Urothelium cell line (cell line): Measurements from ENCODE around the gene TRERF1.
A peak's percentile ranks its signal among the peaks of the same experiment; 100 is the strongest.

Source experiments
- DNase-seq: peaks from one replicate; pipeline ENCODE4 v3.0.0; 2011; ENCODE audit warnings: low spot score, mixed read lengths
- FAIRE-seq: peaks from 2 replicates; lab custom pipeline; 2011; peaks lifted over from hg19 to GRCh38; lab: Jason Lieb, UNC

TRERF1 gene

DNA sequence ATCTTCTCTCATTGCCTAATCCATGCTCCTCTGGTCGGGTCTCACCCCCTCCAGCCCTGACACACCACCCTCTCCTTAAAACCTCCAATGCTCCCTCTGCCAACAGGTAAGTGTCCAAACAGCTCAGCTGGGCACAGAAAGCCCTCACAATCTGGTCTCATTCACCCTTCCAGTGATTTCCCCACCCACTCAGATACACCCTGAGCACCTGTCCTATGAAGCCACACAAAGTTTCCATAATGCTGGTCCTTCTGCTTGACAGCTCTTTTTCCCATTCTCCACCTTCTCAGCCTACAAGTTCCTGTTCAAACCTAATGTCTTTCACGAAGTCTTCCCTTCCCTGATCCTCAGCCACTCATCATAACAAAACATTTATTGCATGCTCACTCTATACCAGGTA lies 164.0 kb downstream of the TRERF1 start:
- FAIRE-seq (no peak), DNase-seq (no peak)

DNA sequence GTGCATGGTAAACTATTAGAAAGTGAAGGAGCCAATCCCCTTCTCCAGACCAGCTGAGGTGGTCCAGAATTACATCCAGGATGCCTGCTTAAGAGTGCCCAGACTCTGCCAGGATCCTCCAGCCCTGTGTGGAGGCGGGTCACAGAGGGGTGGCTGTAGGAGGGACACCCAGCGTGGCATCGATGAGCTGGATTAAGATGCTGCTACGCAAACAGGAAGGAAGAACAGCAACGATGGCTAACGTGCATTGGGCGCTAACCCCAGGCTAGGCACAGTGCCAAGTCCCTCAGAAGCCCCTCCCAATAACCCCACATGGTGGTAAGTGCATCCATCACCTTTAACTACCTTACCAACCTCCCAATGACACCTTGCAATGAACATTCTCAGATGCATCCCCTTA lies 170.2 kb downstream of the TRERF1 start:
- FAIRE-seq: no peak
- DNase-seq: no peak

DNA sequence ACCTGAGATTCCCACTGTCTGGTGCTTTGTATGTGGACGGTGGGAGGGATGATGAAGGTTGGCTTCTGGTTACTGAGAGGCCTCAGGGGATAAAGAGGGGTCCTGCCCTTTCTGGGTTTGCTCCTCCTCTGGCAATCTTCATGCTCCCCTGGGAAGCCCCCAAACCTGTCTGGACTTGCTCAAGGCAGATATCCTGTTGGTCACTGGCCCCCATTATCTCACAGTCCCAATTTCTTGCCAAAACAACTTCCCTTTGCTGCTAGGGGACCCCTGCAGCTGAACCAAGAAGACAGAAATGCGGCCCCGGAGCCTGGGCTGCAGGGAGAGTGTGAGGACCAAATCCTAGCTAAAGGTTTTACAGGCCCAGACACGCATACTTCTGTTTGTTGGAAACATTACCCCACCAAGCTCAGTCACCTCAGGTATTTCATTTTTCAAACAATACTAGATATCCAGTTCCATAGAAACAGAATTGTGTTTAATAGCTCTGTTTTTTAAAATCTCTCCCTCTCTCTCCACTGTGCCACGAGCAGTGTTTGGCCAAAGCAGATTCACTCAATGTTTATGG lies 170.7 kb downstream of the TRERF1 start:
- DNase-seq (no peak), FAIRE-seq (no peak)

- DNase-seq (peak; percentile 21), FAIRE-seq (no peak)
Observed at GRCh38 chr6:42279966-42280629, 171.6 kb downstream of the TRERF1 start.

- DNase-seq (peak; percentile 44), FAIRE-seq (no peak)
Observed at GRCh38 chr6:42279144-42279781, 172.5 kb downstream of the TRERF1 start.

DNA sequence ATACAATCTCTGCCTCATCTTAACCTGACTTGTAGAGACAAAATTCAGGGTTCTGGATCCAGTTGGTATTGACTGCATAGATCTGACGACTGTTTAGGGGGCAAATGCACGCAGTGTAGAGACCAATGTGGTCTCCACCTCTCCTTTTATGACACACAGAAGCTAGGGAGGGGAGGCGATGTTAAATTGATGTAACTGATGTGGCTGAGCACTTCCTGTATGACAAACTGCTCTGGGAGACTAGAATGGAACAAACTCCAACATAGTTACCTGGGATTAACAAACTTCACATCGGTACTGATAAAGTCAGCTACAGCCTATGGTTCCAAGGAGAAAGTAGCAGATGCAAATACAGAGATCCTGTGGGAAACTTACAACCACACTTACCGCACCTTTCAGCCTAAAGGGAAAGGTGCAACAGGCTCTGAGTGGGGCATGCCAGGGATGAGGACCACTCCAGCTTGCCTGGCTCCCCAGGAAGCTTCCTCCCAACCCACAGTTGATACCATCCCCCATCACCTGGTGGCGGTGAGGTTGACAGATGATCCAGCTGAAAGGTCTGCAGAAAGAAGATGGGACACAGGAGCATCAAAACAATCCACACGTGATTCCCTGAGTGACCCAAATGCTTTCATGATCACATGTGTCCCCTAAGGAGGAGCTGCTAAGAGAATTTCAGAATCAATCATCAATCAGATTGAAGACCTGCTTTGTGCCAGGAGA lies 173.4 kb downstream of the TRERF1 start:
- FAIRE-seq: no peak
- no peak for DNase-seq

DNA sequence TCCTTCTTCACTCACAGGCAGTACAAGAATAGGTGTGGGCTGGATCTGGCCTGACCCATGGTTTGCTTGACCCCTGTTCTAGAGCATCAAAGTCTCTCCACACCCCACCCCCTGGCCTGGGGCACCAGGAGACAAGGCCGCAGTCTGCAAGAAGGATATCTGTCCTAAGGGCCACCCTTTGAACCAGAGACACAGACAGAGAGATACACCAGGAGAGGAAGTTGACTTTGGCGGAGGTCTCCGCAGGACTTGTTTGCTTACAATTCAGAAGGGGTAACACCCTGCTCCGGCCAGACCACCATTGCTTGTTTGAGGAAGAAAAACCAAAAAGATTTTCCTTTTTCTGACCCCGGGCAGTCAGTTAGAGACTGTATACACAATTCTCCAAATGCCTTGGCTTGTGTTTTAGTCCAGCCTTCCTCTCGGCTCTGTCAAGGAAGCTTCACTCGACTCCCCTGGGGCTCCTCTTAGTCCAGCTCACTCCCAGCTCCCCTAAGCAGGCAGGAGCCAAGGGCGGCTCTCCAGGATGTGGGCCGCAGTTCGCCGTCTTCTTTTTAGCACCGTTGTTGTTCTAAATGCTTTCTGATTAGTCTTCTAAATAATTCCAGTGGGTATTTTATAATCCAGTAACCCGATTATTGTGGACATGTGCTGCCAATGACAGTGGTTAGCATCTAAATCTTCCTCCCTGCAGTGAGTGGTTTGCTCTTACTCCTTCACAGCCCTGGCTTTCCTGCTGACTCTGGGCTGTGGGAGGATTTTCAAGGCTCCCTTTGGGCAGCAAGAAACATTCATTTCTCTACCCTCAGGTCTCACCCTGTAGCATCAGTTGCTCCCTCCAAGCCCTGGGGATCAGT lies 175.5 kb downstream of the TRERF1 start:
- no peak for DNase-seq
- no peak for FAIRE-seq

DNA sequence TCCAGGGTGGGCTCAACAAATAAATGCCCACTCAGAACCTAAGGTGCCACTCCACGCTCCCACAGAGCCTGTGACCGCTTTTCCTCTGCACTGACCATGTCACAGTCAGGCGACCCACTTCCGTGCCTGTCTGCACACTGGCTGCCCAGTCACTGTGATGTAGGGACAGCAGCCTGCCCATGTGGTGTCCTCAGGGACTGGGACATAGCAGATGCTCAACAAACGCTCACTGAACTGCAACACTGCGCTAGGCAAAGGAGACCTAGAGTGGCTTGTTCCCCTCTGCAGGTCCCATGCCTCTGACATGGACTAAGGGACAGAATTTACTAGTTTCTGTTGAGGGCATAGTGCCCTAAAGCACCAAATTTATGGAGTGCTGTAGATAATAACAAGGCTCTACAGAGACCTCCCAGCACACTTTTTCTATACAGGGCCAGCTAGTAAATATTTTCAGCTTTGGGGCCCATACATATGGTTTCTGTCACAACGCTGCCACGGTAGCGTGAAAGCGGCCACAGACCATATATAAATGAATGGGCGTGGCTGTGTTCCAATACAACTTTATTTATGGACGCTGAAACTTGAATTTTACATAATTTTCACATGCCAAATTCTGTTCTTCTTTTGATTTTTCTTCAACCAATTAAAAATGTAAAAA lies 176.2 kb downstream of the TRERF1 start:
- DNase-seq (no peak), FAIRE-seq (no peak)

DNA sequence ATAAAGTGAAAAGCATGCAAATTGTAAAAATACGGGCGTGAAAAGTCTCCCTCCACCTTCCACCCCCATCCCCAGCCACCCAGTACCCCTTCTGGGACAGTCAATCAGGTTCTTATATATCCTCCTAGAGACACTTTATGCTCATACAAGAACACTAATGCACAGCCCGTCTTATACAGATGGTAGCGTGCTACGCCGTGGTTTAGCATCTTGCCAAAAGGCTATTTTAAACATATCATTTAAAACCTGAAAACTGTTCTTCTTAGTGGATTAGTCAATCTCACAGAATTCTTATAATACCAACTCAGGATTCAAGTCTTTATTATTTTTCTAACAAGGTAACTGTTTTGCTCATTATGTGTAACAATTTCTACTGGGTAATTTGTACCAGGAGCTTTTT lies 176.8 kb downstream of the TRERF1 start:
- FAIRE-seq (no peak), DNase-seq (no peak)

DNA sequence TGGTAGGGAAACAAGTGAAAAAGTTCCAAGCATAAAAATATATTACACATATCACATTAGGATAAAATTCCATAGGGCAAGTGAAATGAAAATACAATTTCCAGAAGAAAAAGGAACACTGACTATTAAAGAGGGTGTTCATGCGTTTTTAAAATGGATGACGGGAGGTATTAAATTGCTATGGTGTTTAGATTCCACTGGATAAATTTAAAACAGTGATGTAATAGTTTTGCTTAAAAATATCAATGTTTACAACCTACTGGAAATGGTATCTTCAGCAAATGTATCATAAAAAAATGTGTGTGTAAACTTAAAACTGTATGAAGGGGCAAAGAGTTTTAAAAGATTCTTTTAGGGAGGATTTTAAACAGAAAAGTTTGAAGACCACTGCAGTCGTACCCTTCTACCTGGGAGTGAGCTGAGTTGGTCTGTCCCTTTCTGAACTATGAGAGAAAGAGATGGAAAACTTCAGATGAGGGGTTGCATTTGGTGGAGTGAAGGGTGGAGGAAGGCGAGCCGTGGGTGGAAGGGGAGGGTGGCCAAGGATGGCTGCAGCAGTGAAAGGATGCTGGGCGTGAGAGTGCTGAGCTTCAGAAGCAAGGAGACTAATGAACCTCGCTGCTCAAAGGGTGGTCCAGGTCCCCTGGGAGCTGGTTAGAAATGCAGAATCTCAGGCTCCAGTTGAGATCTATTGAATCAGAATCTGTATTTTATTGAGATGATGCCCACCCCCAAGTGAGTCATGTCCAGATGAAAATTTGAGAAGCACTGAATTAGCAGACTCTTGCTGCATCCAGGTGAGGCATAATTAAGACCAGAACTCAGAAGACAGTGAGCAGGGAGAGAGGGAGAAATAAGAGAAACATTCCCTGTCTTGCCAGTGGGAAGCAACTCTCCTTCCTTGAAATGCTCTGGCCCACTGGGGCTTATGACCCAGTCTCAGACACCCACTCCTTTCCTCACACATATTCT lies 179.6 kb downstream of the TRERF1 start:
- FAIRE-seq: no peak
- no peak for DNase-seq

GRCh38 chr6:42269974-42270510 lies 181.7 kb downstream of the TRERF1 start:
- no peak for FAIRE-seq
- no peak for DNase-seq

DNA sequence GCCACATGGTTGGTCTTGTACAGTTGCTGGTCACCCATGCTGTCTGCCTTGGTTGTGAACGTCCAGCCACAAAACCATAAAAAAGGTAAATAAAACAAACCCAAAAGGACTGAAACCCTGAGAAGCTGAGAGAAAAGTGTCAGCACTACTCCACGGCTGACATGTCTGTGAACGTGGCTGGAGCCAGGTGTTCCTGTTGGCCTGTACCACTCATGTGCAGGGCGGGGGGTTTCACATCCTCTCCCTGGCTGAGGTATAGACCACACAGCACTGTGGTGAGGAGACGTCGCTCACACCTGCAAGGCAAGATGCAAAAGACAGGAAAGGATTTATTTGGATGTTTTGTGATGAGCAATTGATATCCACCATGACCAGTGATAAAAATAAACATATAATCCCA lies 182.2 kb downstream of the TRERF1 start:
- FAIRE-seq (no peak), DNase-seq (no peak)

DNA sequence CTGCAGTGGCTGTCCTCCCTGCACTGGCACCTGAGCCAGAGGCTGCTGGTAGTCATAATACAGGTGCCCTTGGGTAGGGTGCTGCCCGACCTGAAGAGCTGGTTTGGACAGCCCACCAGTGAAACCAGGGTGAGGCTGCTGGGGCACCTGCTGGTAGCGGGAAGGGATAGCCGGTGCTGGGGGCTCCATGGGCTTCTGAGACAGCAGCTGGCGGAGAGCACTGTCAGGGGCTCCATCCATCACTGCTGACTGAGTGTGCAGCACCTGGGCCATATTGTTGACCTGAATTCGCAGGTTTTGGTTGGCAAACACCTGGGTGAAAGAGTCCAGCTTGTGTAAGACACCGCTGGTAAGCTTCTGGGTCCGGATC lies 182.9 kb downstream of the TRERF1 start:
- DNase-seq (no peak), FAIRE-seq (no peak)

DNA sequence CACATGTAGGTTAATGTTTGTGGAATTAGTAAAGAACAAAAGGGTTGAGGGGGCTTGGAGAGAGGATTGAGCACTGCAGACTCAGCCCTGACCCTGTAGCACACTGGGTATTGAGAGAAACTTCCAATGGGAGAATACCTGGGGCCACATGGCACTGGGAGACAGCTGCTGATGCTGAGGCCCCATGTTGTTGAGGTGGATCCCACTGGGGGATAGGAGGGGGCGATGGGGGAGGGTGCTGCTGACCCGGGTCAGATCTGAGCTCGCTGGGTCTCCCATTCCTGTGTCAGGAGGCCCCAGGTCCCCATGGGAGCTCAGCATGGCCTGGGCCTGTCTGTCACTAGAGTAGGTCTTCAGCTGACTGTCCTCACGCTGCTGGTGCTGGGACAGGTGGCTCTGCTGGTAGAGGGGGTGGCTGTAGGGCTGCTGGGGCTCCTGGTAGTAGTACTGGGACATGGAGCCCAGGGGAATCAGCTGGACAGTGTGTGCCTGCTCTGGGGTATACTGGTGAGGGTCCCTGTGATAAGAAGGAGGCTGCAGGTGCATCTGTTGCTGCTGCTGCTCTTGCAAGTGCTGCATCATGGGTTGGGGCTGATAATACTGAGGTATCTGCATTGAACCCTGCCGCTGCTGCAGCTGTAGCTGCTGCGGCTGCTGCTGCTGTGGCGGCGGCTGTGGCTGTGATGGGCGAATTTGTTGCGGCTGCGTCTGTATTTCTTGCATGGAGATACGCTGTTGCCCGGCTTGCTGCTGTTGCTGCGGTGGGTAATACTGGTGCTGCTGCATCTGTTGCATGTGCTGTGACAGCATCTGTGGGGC lies 183.5 kb downstream of the TRERF1 start:
- DNase-seq: no peak
- no peak for FAIRE-seq

- DNase-seq (no peak), FAIRE-seq (no peak)
Observed at GRCh38 chr6:42266538-42266937, 185.2 kb downstream of the TRERF1 start.

GRCh38 chr6:42264852-42265390 lies 186.8 kb downstream of the TRERF1 start:
- FAIRE-seq (no peak), DNase-seq (no peak)

DNA sequence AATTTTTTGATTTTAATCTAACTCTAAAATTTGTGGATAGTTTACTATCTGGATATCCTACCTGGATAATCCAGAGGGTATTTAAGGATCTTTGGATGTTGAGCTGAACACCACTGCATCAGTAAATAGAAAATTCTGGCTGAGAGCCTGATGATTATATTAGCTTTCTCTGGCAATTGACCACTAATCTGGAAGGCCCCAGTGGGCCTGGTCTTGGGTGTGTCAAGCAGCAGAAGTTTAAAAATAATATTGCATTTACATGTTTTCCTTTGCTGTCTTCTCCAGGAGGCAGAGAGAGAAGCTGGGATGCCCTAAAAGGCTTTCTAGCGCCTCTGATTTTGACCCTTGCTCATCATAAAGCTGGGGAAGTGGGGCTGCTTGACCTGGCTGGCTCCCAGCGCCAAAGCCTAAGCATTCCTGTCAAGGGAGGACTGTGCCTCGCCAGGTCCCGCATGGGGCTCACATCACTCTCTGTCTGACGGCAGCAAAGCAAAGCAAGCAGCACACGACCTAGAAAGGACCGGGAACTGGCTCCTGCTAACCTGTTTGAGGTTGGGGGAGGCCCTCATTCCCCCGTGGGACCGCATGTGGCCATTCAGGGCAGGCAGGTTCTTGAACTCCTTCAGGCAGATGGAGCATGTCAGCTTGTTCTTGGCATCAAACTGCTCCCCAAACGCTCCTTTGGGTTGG lies 187.4 kb downstream of the TRERF1 start:
- no peak for FAIRE-seq
- DNase-seq: no peak
